GM12892 (cell line): Measurements from ENCODE around the gene STEAP3.

Experiments
- POLR2A ChIP-seq: IDR thresholded peaks from 2 replicates; pipeline ENCODE4 v1.6.1; 2011; ENCODE audit warnings: low read depth, low read length, control low read depth
- POLR2AphosphoS5 ChIP-seq: IDR thresholded peaks from 2 replicates; pipeline ENCODE4 v1.6.1; 2011; ENCODE audit warnings: low read depth, low read length, control low read depth

DNA sequence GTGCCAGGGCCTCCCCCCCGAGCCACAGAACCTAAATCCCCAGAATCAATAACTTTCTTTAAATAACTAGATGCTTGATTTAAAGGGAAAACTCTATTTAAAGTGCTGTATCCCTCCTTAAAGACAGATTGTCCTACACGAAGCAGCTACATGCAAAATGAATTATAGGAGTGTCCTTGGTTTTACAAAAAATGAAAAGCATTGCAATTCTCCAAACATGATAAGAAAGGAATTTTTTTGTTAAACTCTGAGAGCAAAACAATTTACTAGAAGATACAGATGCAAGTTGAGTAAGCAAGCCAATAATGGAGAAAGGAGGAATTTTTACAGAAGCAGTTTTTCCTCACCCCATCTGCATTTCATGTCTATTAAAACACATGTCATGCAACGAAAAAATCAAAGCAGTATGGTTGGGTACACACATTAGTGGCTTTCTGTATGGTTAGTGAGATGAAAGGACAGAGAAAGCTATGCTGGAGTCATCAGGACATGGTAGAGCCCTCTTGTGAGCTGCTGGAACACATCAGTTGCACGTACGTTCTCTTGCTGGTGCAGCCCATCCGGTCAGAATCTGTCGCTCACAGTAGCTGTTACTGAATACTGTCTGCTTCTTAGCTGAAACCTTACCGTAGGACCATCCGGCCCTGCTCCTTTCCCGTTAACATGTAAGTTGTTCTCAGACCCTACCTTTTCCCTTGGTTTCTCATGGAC is 25.9 kb upstream of the STEAP3 start:
- TF ChIP-seq POLR2A (no peak), POLR2AphosphoS5 (no peak)
